K562 (cell line): ENCODE data around the gene POTEJ. TPM values are rescaled to one million over a fixed set of nuclear protein-coding genes. Genes with fewer than 3 reads are reported as not detected.
"Not testable (repeated sequence)": the region's sequence is repeated elsewhere in the genome, so short reads cannot be mapped to it uniquely, and the experiment has no call there.

Source experiments
- ATAC-seq: fragments of 200-7000 bp; cut with Tn5 transposase; 3 replicates; pipeline ENCODE4 v1.9.1; 2020; ENCODE audit warnings: moderate library complexity
- BruUV-seq: library from RNA; stranded (reverse); fragments of 400-500 nt; replicated peaks from 2 replicates; lab custom pipeline; 2021; lab: Mats Ljungman, UMichigan
- CTCF ChIA-PET: fragments of 300-600 bp; formaldehyde crosslinking; extraction: SDS; loops from one replicate; lab custom pipeline; 2021; ENCODE audit warnings: low intra/inter-chr PET ratio; lab: Yijun Ruan, JAX
- POLR2A ChIA-PET: fragments of 300-600, 350-650 bp; sonication (Branson Sonifier 250); formaldehyde crosslinking; extraction: SDS; loops from one replicate; lab custom pipeline; 2021; ENCODE audit warnings: antibody characterized with exemption, inconsistent platforms; lab: Yijun Ruan, JAX
- DNase-seq, 4 experiments: peaks; one replicate each; pipeline versions ENCODE4 v3.0.0 to v3.0.0-alpha.2; 2011 to 2018; ENCODE audit warnings: low spot score in 3 of 4, mixed read lengths in 3 of 4; ENCODE audit errors: extremely low read depth in 1 of 4
- FAIRE-seq: peaks from 2 replicates; lab custom pipeline; 2011; peaks lifted over from hg19 to GRCh38; lab: Jason Lieb, UNC
- H2AFZ ChIP-seq: 2 replicates; pipeline ENCODE4 v1.6.0; 2011; ENCODE audit warnings: low read depth, low read length, control low read depth, inconsistent platforms
- H3K27ac ChIP-seq: fragments of 200-600 bp; 3 replicates; pipeline ENCODE4 v1.8.0; 2011; ENCODE audit warnings: low read depth, mild to moderate bottlenecking, control low read depth, inconsistent platforms, low read length, moderate library complexity, mixed read lengths; ENCODE audit errors: extremely low read depth
- H3K27me3 ChIP-seq, 2 experiments: fragments of 300-600 bp in 1 of 2; 2 replicates in 1 of 2; 3 replicates in 1 of 2; pipeline versions ENCODE4 v1.6.0 to v1.8.0; 2011; ENCODE audit warnings: inconsistent platforms in 2 of 2, low read length in 2 of 2, mild to moderate bottlenecking in 1 of 2, mixed read lengths in 1 of 2, moderate library complexity in 1 of 2; ENCODE audit not compliant: control insufficient read depth in 2 of 2, insufficient read depth in 2 of 2
- H3K36me3 ChIP-seq: fragments of 300-600 bp; 3 replicates; pipeline ENCODE4 v1.8.0; 2011; ENCODE audit warnings: mild to moderate bottlenecking, low read length, inconsistent platforms; ENCODE audit not compliant: control insufficient read depth, insufficient read depth
- H3K4me1 ChIP-seq, 2 experiments: fragments of 200-600 bp in 1 of 2; replicated peaks in 1 of 2; 2 replicates in 1 of 2; 3 replicates in 1 of 2; pipeline versions ENCODE4 v1.5.1 to v1.8.0; 2011; ENCODE audit warnings: inconsistent platforms in 2 of 2, low read length in 2 of 2, mild to moderate bottlenecking in 1 of 2, mixed read lengths in 1 of 2, moderate library complexity in 1 of 2; ENCODE audit not compliant: control insufficient read depth in 2 of 2, insufficient read depth in 2 of 2
- H3K4me2 ChIP-seq: 2 replicates; pipeline ENCODE4 v1.6.1; 2011; ENCODE audit warnings: low read length, control low read depth, inconsistent platforms, mixed read lengths; ENCODE audit not compliant: insufficient read depth
- H3K4me3 ChIP-seq: fragments of 200-600 bp; sonication (generic), shearing (Covaris generic); 2 replicates; pipeline ENCODE4 v1.5.1; 2016; ENCODE audit warnings: control low read depth, inconsistent platforms
- H3K79me2 ChIP-seq: fragments of 200-600 bp; 3 replicates; pipeline ENCODE4 v1.8.0; 2011; ENCODE audit warnings: low read length, inconsistent platforms; ENCODE audit not compliant: control insufficient read depth, insufficient read depth
- H3K9ac ChIP-seq, 2 experiments: 2 replicates each; pipeline versions ENCODE4 v1.6.0 to v1.6.1; 2011; ENCODE audit warnings: low read depth in 2 of 2, low read length in 2 of 2, control low read depth in 1 of 2, inconsistent platforms in 1 of 2, mild to moderate bottlenecking in 1 of 2, mixed read lengths in 1 of 2; ENCODE audit not compliant: insufficient read depth in 1 of 2
- H3K9me1 ChIP-seq: one replicate; pipeline ENCODE4 v1.6.0; 2011; ENCODE audit warnings: inconsistent platforms, mild to moderate bottlenecking, low read length, moderate library complexity; ENCODE audit not compliant: control insufficient read depth, insufficient read depth
- H3K9me3 ChIP-seq: replicated peaks from 2 replicates; pipeline ENCODE4 v1.5.1; 2011; ENCODE audit warnings: low read depth, low read length, inconsistent platforms; ENCODE audit not compliant: control insufficient read depth, insufficient read depth
- H4K20me1 ChIP-seq: replicated peaks from 2 replicates; pipeline ENCODE4 v1.6.1; 2011; ENCODE audit warnings: low read length, inconsistent platforms, mixed read lengths; ENCODE audit not compliant: control insufficient read depth, insufficient read depth
- WGBS: fragments of 100-300 bp; shearing (Covaris generic); methylation state at CpG from one replicate; pipeline ENCODE4 v1.1.6; 2016; ENCODE audit warnings: low coverage, mixed read lengths; ENCODE audit not compliant: insufficient coverage; ENCODE audit errors: missing lambda C conversion rate; 5-methylcytosine and 5-hydroxymethylcytosine counted together
- in situ Hi-C: fragments of 300-500 bp; cut with MboI; formaldehyde crosslinking; loops from 4 replicates; pipeline ENCODE4 v1.15.0; 2018; ENCODE audit warnings: inconsistent platforms, mixed read lengths
- intact Hi-C: fragments of 100-400 bp; cut with micrococcal nuclease; formaldehyde crosslinking; loops from 2 replicates; pipeline ENCODE4 v1.14.2; 2022
- polyA plus RNA-seq, 8 experiments: library from polyadenylated mRNA; depleted of rRNA in 4 of 8; stranded (reverse) in 5 of 8; unstranded in 3 of 8; fragments of >200 nt; fragmentation: Nextera tagmentation in 2 of 8; fragmentation: Illumina TruSeq in 1 of 8; extraction: Ambion mirVana in 2 of 8; extraction: Trizol in 1 of 8; gene quantifications; 2 replicates each; pipeline versions ENCODE4 v1.2.1 to v1.2.3, GENCODE V29; 2011 to 2014; ENCODE audit warnings: inconsistent platforms in 1 of 8, missing spikeins in 1 of 8
- total RNA-seq, 7 experiments: library from RNA; depleted of rRNA in 6 of 7; stranded (reverse); fragments of >200 nt in 6 of 7; fragmentation: Illumina TruSeq in 2 of 7; extraction: Trizol in 2 of 7; gene quantifications; 2 replicates each; pipeline versions ENCODE4 v1.2.1 to v1.2.3, GENCODE V29; 2011 to 2021; ENCODE audit warnings: low replicate concordance in 1 of 7

Gene POTEJ
- total and polyA plus RNA-seq, 9 of the 15 experiments (the other 6 are each of a cell fraction or from before 2014, with no cell fraction given): not detected

DNA sequence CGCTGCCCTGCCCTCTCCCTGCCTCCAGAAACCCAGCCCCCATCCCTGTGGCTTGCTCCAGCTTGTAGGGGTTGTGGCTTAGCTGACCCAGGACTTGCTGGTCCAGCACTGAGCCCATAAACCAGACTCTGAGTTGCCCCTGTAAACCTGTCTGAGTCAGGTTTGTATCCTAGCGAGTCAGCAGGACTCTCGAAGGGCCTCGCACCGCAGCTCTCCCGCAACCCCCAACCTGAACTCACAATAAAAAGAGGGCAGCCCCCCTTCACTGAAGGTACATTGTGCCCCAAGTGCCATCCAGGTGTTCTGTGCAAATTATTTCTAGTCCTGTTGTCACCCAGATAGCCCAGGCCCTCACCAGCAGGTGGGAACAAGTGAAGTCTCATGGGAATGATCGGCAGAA is 29.7 kb upstream of the POTEJ start:
- H3K27me3 ChIP-seq, H3K9me1 ChIP-seq, POLR2A ChIA-PET, H3K27ac ChIP-seq, H3K36me3 ChIP-seq, H3K4me2 ChIP-seq, H3K79me2 ChIP-seq, H4K20me1 ChIP-seq, H3K9ac ChIP-seq, H3K4me3 ChIP-seq, H2AFZ ChIP-seq, DNase-seq, H3K9me3 ChIP-seq, intact Hi-C loops, H3K4me1 ChIP-seq, BruUV-seq, CTCF ChIA-PET, ATAC-seq, FAIRE-seq: not testable (repeated sequence)
- in situ Hi-C loops: loop anchor here (25.0 kb wide), 1 partner anchor 194 kb away; no protein-coding TSS in a partner anchor
- 0% methylated on average over 2 of the region's 7 CpGs for WGBS

DNA sequence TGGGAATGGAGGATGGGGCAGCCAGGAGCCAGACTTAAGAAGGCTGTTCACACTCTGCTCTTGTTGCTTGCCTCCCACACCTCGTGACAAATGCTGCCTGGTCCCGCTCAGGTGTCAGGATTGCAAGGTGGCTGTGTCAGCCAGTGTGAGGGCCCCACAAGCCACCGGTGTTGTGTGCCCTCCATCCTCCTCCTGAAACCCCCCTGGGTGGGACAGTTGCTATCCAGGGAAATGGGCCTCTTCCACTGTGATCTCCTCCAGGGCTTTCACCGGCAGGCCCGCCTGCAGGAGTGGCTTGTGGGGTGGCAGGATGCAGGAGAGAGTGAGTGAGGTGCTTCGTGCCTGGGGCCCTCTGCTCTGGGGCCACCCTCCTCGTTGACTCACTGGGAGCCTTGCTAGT is 28.3 kb upstream of the POTEJ start:
- H3K4me3 ChIP-seq, ATAC-seq, CTCF ChIA-PET, BruUV-seq, H3K4me2 ChIP-seq, H3K27me3 ChIP-seq, H3K27ac ChIP-seq, H3K9me3 ChIP-seq, H3K9me1 ChIP-seq, H4K20me1 ChIP-seq, H3K9ac ChIP-seq, H3K4me1 ChIP-seq, POLR2A ChIA-PET, H3K79me2 ChIP-seq, H3K36me3 ChIP-seq, intact Hi-C loops, DNase-seq, FAIRE-seq, H2AFZ ChIP-seq: not testable (repeated sequence)
- 0% methylated on average over 1 of the region's 7 CpGs for WGBS
- in situ Hi-C loops: loop anchor here (25.0 kb wide), 1 partner anchor 196 kb away; no protein-coding TSS in a partner anchor

DNA sequence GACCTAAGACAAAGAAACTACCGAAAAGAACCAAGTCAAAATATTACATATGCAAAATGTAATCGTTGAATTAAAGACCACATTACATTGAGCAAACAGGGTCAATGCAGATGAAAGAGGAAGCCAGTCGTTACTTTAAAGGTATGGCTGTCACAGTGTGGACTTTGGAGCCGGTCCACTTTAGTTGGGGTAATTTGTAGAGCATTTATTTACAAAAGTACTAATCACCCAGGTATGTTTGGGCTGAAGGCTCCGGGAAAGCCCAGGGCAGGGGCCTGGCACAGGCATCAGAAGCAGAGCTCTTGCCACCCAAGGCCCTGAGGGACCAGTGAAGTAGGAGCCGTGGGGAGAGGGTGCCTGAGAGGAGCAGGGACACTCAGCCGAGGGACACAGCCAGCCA is 27.7 kb upstream of the POTEJ start:
- in situ Hi-C loops: loop anchor here (25.0 kb wide), 1 partner anchor 196 kb away; no protein-coding TSS in a partner anchor
- not testable (repeated sequence) for H3K9me1 ChIP-seq, FAIRE-seq

DNA sequence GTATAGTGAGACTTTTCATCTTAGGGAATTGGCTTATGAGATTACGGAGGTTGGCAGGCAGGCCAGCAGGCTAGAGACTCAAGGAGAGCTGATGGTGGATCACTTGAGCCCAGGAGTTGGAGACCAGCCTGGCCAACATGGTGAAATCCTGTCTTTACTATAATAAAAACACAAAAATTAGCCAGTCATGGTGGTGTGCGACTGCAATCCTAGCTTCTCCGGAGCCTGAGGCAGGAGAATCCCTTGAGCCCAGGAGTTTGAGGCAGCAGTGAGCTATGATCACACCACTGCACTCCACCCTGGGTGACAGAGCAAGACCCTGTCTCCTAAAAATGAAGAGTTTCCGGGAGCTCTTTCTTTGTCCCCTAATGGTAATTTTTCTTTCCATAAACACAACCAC is 26.5 kb upstream of the POTEJ start:
- BruUV-seq, H3K4me3 ChIP-seq, H3K36me3 ChIP-seq, CTCF ChIA-PET, H2AFZ ChIP-seq, H3K27ac ChIP-seq, H3K9ac ChIP-seq, FAIRE-seq, H3K9me3 ChIP-seq, POLR2A ChIA-PET, H3K4me2 ChIP-seq, H3K9me1 ChIP-seq, H4K20me1 ChIP-seq, intact Hi-C loops, ATAC-seq, H3K79me2 ChIP-seq, H3K4me1 ChIP-seq, H3K27me3 ChIP-seq, DNase-seq: not testable (repeated sequence)
- in situ Hi-C loops: loop anchor here (5.0 to 25.0 kb wide), 2 partner anchors 52 to 197 kb away; no protein-coding TSS in a partner anchor
- WGBS: 3% methylated on average over 2 of the region's 4 CpGs

More for the DNA sequence above, 27.7 kb upstream of the POTEJ start:
- H3K9ac ChIP-seq, ATAC-seq, BruUV-seq, H3K79me2 ChIP-seq, POLR2A ChIA-PET, CTCF ChIA-PET, H3K27me3 ChIP-seq, H3K36me3 ChIP-seq, H3K4me1 ChIP-seq, H4K20me1 ChIP-seq, H3K4me3 ChIP-seq, H3K9me3 ChIP-seq, DNase-seq, H3K27ac ChIP-seq, intact Hi-C loops, H2AFZ ChIP-seq, H3K4me2 ChIP-seq: not testable (repeated sequence)
- 0% methylated on average over 3 of the region's 7 CpGs for WGBS
